ENCODE data around the gene PCED1A.
"Not testable (repeated sequence)": the region's sequence is repeated elsewhere in the genome, so short reads cannot be mapped to it uniquely, and the experiment has no call there.

The PCED1A gene

DNA sequence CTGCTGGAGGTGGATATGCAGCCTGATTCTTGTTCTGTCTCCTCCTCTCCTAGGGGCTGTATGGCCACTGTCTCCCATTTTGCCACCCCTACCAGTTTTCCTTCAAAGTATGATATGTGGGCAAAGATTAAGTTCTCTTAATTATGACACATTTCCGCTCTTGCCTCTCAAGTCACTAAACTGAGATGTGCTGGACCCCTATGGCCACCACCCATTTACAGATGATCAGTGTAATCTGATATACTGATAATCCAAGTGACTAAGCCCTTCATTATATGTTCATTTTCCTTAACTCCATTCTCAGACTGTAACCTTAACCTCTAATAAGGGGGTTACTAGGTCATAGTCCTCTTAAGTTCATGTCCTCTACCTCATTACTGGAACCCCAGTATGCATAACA is 26.4 kb downstream of the PCED1A start:
- DNase-seq (ENCODE audit: low spot score), result no peak
- no peak overlapping the region for H3K27ac ChIP-seq
- no peak overlapping the region for H3K4me3 ChIP-seq
- TF ChIP-seq, protein P1, sequence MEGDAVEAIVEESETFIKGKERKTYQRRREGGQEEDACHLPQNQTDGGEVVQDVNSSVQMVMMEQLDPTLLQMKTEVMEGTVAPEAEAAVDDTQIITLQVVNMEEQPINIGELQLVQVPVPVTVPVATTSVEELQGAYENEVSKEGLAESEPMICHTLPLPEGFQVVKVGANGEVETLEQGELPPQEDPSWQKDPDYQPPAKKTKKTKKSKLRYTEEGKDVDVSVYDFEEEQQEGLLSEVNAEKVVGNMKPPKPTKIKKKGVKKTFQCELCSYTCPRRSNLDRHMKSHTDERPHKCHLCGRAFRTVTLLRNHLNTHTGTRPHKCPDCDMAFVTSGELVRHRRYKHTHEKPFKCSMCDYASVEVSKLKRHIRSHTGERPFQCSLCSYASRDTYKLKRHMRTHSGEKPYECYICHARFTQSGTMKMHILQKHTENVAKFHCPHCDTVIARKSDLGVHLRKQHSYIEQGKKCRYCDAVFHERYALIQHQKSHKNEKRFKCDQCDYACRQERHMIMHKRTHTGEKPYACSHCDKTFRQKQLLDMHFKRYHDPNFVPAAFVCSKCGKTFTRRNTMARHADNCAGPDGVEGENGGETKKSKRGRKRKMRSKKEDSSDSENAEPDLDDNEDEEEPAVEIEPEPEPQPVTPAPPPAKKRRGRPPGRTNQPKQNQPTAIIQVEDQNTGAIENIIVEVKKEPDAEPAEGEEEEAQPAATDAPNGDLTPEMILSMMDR (IDR thresholded peaks at IDR 0.05), result no peak

DNA sequence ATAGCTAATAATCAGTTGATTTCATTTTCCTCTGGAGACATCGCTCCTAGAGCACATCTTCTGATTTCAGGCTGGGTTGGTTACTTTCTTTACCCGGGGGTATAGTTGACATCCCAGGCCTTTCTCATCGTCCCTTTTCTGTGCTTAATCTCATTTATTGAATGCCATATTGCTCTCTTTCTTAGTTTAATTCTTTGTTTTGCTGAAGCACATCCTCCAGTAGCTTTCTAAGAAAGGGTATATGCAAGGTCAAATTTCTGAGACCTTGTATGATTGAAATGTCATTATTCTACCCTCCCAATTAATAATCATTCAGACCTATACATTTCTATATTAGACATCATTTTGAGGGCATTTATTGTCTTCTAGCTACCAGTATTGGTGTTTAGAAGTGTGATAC is 28.3 kb downstream of the PCED1A start:
- no peak overlapping the region for H3K4me3 ChIP-seq
- no peak for DNase-seq (ENCODE audit: low spot score)
- H3K27ac ChIP-seq, result no peak overlapping the region
- TF ChIP-seq, protein P1 (IDR thresholded peaks at IDR 0.05), result no peak

DNA sequence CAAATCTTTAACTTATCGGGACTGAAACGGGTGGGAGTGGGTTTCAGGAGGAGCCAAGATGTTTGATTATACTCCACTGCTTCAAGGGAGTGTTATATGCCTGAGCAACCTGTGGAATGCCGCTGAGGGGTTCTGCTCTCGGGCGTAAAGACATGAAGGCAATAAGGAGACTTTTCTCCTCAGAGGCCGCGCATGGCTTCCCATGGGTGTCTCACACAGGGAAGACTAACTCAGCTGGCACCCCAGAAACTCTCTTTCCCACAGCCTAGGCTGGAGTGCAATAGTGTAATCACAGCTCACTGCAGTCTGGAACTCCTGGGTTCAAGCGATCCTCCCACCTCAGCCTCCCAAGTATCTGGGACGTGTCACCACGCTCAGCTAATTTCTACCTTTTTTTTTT is 30.8 kb downstream of the PCED1A start:
- TF ChIP-seq, protein P1 (IDR thresholded peaks at IDR 0.05), result no peak

DNA sequence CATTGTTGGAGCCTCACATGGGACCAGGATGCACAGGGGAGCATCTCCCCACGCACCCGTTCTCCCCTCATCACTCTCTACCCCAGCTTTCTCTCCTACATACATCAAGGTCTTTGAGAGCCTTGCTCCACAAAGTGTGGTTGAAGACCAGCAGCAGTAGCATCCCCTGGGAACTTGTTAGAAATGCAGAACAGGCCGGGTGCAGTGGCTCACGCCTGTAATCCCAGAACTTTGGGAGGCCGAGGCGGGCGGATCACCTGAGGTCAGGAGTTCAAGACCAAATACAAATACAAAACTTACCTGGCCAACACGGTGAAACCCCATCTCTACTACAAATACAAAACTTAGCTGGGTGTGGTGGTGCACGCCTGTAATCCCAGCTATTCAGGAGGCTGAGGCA is 32.5 kb downstream of the PCED1A start:
- H3K4me3 ChIP-seq, H3K27ac ChIP-seq: not testable (repeated sequence)
- peak; percentile 28 for DNase-seq (ENCODE audit: low spot score)

More for the DNA sequence above, 30.8 kb downstream of the PCED1A start:
- H3K4me3 ChIP-seq, result no peak overlapping the region
- peak; percentile 17 for DNase-seq (ENCODE audit: low spot score)
- no peak overlapping the region for H3K27ac ChIP-seq

DNA sequence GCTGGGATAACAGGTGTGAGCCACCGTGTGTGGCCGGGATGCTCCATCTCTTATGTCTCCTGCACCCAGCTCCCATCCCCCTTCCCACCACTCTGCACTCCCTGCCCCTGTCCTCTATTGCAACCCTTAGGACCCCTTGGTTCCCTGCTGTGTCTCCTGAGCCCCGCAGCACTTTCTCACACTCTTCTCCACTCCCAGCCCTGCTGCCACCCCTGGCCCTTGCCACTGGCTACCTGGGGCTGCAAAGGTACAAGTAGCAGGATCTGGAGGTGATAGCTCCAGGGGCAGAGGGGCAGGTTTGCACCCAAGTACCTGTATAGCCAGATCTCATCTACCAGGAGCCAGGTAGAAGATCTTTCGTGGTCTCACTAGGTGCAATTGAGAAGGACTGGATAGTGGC is 33.4 kb downstream of the PCED1A start:
- peak; percentile 50 for DNase-seq (ENCODE audit: low spot score)
- Histone ChIP-seq H3K4me3 (no peak overlapping the region), H3K27ac (no peak overlapping the region)
- TF ChIP-seq, protein P1 (IDR thresholded peaks at IDR 0.05), result no peak

DNA sequence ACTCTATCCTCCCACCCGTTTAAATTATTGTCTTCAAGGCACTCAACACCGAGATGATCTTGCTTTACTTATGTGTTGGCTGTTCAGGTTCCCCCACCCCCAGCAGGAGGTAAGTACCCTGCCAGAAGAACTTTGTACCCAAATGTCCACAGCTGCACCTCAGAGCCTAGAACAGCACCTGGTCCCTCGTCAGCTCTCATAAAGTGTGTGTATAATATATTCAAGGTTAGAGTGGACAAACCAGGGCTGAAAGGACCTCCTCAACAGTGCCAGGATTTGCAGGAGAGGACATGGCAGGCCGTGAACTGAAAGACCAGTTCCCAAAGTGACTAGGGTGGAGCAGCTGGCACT is 34.1 kb downstream of the PCED1A start:
- TF ChIP-seq, protein P1 (IDR thresholded peaks at IDR 0.05), result no peak
- Histone ChIP-seq H3K4me3 (no peak overlapping the region), H3K27ac (no peak overlapping the region)
- peak; percentile 11 for DNase-seq (ENCODE audit: low spot score)

DNA sequence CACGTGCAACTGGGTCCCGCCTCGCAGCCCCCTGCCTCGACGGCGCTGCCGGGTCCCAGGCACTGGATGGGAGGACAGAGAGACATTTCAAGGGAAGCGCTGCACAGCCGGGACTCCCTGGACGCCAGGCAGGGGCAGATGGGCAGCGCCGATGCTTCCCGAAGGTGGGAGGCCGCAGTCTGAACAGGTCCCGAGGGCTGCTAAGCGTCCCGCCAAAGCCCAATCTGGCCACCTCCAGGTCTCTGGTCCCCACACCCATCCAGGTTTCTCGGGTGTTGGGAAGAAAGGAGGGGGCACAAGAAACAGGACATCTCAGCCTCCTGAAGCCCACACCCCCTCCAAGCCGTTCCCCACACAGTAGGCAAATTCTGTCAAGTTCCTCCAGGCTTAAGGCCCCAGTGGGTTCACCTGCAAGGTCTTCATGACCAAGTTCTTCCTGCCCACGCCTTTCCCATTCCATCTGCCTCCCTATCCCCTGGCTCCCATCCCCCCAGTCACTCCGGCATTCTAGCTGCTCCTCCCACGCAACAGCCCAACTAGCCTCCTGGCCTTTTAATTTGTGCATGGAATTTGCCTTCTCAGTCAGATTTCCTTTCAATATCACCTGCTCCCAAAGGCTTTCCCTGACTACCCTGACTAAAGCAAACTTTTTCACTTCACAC is 34.6 kb downstream of the PCED1A start:
- no peak for DNase-seq (ENCODE audit: low spot score)
- no peak overlapping the region for H3K4me3 ChIP-seq

More for the DNA sequence above, 34.6 kb downstream of the PCED1A start:
- TF ChIP-seq, protein P1 (IDR thresholded peaks at IDR 0.05), result no peak
- no peak overlapping the region for H3K27ac ChIP-seq
